ENCODE results near the gene CTTN.

DNA sequence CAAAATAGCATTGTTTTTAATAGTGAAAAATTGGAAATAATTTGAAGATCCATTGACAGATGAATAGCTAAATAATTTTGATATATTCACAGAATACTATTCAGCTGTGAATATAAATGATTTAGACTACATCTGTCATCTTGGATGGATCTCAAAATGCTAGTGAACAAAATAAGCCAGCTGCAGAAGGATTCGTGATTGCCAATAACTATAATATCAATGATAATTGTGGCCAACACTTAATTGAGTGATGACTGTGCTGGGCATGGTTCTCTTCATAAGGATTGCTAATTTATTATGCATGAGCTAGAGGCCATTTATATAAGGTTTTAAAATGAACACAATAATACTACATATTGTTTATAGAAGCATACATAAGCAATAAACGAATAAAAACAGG is 60.4 kb downstream of the CTTN start:
- TF ChIP-seq, protein P1, sequence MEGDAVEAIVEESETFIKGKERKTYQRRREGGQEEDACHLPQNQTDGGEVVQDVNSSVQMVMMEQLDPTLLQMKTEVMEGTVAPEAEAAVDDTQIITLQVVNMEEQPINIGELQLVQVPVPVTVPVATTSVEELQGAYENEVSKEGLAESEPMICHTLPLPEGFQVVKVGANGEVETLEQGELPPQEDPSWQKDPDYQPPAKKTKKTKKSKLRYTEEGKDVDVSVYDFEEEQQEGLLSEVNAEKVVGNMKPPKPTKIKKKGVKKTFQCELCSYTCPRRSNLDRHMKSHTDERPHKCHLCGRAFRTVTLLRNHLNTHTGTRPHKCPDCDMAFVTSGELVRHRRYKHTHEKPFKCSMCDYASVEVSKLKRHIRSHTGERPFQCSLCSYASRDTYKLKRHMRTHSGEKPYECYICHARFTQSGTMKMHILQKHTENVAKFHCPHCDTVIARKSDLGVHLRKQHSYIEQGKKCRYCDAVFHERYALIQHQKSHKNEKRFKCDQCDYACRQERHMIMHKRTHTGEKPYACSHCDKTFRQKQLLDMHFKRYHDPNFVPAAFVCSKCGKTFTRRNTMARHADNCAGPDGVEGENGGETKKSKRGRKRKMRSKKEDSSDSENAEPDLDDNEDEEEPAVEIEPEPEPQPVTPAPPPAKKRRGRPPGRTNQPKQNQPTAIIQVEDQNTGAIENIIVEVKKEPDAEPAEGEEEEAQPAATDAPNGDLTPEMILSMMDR (IDR thresholded peaks at IDR 0.05), result no peak
- TF ChIP-seq POLR2AphosphoS5 (IDR thresholded peaks at IDR 0.05) (no peak), POLR2A (IDR thresholded peaks at IDR 0.05; ENCODE audit: low read depth) (no peak), EP300 (IDR thresholded peaks at IDR 0.05) (no peak)
